ENCODE data around the gene S100P.

S100P gene

DNA sequence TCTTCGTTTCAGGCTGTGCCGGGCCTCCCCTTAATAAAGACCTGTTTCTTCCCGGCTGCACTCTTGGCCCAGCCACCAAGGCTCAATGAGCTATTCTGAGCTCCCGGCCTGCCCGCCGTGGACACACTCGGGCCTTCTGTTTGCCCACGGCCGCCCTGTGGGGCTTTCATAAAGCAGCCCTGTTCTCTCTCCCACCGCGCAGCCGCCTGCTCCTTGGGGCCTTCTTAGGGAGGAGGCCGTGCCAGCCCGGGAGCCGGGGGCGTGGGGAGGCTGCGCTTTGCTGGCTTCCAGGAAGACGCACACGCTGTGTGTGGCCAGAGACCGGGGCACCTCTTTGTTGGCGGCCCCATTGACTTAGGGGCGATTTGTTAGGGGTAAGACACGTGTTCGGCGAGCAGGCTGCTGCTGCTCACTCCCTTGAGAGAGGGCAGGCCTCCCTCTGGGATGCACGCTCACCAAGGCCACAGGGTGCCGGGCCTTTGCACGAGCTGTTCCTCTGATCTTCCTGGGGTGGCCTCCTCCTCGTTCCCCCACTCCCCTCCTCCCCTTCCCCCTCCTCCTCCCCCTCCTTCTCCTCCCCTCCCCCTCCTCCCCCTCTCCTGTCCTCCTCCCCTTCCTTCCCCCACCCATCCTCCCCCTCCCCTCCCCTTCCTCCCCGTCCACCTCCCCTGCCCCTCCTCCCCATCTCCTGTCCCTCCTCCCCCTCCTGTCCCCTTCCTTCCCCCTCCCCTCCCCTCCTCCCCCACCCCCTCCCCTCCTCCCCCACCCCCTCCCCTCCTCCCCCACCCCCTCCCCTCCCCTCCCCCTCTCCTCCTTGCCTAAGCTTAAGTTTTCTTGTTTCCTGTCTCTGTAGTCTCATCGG lies 33.6 kb downstream of the S100P start:
- no peak for DNase-seq

DNA sequence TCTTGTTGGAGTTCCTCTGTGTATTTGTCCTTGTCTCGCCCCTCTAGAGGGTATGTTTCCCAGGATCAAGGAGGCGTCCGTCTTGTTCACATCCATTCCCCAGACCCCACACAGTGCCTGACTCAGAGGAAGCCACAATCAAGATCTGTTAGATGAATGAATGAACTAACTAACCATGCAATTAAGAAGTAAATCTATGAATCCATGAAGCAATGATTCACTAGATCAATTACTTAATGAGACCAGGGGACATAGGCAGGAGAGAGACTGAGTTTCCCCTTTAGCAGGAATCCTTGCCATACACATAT lies 34.2 kb downstream of the S100P start:
- no peak for DNase-seq

DNA sequence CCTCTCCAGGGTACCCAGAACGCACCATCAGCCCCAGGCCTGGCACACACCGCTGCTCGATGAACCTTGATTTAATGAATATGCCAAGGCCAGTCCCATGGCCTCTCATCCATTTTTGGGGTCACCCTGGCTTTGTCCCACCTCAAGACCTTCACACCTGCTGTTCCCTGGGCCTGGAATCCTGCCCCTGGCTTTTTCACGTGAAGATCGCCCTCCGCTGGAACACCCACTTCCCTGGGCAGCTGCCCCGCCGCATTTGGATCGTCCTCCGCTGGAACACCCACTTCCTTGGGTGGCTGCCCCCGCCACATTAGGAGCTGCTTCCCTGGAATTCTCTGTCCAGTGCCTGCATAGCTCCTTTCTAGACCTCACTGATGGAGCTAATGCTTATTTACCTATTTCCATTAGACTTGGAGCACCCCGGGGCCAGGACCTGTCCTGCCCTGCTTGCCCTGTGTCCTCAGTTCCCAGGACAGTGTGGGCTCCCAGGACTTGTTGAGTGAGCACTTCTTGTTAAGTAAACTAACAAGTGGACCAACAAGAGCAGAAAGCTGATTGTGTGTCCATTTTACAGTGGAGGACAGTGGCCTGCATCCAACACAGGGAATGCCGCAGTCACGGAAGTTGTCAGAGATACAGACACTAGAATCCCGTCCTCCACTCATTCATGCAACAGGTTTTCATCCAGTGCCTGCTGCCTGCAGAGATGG lies 34.8 kb downstream of the S100P start:
- no peak for DNase-seq

DNA sequence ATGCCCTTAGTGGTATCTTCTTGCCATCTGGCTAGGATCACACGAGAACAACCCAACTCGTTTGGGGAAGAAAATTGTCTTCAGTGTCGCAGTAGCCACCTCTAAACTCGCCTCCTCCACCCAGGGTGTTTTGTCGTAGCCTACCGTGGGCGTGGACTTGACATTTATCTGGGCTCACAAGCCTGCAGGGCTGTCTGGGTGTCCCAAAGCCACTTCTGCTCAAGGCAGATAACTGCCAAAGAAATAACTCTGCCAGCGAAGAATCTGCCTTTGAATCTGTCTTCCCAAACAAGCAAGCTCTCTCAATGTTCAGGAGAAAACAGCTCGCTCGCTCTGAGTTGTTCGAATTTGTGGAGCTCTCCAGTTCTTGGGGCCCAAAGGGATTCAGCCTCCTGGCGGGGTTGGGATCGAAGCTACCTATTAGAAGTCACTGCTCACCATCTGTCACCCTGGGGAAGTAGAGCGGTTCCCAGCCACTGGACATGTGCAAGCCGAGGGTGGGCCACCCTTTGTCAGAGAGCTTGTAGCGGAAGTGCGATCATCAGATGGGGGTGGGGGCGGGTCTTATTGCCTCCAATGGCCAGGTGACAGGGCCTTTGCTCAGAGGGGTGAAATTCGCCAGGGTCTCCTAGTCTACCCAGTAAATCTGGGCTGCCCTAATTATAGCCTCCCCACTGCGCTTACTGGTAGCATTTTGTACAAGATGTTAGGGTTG lies 37.1 kb downstream of the S100P start:
- DNase-seq, result no peak

DNA sequence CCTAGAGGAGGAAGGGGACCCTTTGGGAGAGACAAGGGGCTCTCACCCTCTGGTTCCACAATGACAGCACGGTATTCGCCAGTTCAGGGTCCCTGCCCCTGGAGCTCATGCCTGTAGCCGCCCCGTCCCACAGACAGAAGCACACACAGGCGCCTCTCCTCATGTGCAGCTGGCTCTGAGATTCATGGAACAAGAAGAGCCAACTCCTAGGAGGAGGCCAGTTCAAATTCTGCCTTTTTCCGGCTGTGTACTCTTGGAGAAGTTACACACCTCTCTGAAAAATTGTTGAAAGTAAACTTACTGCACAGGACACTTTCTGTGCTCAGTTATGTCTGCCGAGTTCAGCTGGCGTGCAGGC lies 37.6 kb downstream of the S100P start:
- no peak for DNase-seq

DNA sequence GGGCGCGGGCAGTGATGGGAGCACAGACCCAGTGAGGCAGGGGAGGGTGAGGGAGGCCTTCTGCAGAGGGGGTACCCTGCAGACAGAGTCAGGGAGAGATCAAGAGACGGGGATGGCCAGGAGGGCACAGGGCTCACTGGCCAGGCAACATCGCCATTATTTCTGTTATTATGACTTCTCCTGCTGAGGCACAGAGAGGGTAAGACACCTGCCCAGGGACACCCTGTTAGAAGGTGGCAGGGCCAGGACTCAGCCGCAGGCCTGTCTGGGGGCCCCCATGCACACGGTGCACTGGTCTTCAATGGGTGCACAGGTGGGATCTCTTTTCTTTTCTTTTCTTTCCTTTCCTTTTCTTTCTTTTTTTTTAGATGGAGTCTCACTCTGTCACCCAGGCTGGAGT lies 38.1 kb downstream of the S100P start:
- no peak for DNase-seq

DNA sequence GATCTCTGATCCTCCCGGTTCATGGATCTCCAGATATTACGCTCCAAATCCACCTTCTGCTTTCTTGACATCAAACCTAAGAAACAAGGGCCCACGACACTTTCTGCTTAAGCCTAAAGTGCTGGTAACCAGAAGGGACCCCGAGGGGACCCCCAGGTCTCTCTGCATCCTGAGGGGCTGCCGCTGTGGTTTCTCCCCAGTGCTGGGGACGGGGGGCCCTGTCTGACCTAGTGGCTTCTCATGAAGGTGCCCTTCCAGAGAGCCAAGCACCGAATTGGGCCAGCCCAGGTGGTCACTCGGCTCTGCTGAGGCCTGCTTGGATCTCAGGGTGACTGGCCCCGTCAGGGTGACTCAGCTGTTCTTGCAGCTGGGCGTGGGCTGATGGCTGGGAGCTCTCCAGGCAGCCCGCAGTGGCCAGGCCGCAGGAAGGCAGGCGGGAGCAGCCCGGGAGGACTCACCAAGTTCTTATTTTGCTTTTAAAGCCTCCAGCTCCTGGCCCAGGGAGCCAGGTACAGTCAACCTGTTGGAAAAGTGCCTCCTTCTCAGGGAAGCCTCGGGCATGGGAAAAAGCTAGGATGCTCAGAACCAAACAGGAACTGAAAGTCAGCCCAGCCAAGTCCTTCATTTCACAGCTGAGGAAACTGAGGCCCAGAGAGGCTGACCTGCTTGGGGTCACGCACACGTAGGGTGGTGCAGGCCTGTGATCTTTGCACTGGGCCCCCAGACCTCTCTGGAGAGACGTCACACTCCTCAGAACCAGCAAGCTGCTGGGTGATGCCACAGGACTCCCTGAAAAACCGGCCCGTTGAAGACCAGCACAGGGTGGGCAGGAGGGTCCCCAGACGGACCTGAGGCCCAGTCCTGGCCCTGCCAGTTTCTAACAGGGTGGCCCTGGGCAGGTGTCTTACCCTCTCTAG lies 39.0 kb downstream of the S100P start:
- DNase-seq, result no peak

DNA sequence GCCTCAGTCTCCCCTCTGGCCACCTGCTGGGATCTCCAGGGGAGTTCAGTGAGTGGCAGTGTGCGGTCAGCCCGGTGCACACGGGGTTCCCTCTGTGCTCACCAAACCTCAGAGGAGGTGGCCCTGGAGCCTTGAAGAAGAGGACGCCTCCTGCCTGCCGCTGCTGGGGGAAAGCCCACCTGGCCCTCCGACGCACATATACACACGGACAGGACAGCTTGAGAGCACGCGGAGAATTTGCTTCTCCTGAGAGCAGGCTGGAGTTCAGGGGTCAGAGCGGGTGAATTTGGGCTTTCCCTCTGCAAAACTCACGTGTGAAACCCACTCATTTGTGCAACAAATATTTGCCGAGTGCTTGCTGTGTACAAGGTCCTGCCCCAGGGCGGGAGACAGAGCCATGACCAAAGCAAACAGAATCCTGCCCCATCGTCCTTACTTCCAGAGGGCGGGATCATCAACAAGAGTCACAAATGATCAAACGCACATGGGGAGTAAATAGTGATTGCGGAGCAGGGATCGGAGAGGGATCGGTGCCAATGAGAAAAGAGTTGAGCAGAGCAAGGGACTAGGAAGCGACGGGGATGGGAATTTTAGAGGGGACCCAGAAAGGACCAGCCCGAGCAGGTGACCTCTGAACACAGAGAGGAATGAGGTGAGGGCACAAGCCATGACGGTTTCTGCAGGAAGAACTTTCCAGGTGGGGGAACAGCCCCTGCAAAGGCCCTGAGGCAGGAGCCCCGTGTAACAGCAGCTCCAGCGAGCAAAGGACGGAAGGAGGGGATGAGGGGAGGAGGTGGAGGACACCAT lies 39.9 kb downstream of the S100P start:
- DNase-seq, result no peak

DNA sequence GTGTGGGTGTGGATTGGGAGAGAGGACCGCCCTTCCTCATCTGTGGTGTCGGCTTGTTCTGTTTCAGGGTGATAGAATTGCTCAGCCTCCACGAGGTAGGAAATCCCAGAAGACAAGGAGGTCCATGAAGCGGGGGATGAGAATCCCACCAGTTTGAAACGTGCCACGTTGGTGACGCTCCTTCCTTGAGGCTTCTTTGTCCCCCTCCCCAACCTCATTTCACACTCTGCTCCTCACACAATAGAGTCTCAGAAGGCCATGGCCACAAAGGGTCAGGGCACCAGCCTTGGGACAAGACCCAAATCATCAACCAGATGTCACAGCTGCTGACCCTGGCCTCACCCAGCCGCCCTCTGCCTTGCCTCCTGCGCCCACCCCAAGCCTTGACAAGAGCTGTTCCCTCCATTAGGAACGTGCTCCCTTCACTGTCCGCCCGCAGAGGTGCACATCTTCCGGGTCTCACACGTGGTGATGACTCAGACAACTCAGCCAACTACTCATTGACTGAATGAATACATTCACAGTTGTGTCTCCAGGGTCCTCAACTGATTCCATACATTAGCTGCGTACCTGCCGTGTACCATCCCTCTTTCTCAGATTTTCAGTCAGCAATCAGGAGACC lies 40.6 kb downstream of the S100P start:
- no peak for DNase-seq

DNA sequence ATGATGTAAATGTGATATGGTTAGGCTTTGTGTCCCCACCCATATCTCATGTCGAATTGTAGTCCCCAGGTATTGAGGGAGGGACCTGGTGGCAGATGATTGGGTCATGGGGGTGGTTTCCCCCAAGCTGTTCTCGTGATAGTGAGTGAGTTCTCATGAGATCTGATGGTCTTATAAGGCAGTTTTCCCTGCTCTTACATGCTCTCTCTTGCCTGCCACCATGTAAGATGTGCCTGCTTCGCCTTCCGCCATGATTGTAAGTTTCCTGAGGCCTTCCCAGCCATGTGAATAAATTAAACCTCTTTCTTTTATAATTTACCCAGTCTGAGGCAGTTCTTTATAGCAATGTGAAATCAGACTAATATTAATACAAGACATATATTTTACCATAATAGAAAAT lies 46.2 kb downstream of the S100P start:
- DNase-seq, result no peak

DNA sequence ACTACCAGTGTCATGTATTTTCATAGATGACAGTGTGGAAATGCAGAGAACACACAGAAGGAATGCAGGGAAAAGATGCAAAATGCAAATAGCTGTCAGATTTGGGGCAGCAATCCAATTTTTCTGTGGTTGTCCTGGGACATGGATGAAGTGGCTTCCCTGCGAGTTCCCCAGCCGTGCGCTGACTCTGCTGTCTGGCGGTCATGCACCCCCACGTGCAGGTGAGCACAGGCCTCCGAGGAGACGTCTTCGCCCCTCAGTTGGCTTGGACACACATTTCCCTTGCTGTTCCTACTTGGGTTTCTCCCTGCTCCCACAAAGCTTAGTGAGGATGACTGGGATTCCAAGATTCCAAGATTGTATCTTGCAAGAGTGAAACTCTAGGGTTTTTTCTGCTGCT lies 46.7 kb downstream of the S100P start:
- no peak for DNase-seq

DNA sequence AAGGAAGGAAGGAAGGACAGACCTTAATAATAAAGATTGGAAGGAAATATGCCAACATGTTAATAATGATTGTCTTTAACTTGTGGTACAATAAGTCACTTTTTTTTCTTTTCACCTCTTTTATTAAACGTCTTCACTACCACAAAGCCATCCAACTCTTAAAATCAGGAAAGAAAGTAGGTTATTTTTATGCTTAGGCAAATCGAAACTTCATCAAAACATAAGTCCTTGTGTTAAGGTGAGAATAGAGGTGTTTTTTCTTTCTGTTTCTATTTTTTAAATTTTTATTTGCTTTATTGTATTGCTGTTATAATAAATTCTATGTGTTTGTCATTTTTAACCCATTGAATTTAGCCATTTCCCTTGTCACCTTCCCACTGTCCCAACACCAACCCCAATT lies 48.8 kb downstream of the S100P start:
- DNase-seq, result no peak

DNA sequence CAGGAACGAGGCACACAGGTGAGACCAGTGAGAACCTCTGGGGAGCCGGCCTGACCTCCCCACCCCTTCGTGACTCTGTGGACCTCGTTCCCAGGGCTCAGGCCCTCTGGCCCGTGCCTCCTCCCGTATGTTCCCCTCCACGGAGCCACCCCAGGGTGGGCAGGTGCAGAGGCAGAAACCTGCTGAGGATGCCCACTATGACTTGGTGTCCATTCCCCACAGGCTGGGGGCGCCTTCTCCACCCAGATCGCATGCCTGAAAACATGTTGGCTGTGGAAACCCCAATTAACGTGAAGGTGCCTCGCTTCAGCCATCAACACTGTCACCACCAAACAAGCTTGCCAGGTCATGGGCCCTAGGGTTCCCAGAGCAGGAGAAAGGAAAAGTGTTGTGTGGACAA lies 49.3 kb downstream of the S100P start:
- DNase-seq, result no peak

All from SIG-M5 (cell line).